IMR-90 (cell line): ENCODE results near the gene SOX21. TPM values are rescaled to one million over a fixed set of nuclear protein-coding genes. Genes with fewer than 3 reads are reported as not detected.

Experiments
- ATAC-seq: fragments of 200-7000 bp; cut with Tn5 transposase; 2 replicates; pipeline ENCODE4 v1.9.1; 2020; ENCODE audit warnings: low read depth, mild to moderate bottlenecking, moderate library complexity
- BruUV-seq: library from RNA; stranded (reverse); fragments of 400-500 nt; replicated peaks from 2 replicates; lab custom pipeline; 2021; lab: Mats Ljungman, UMichigan
- CTCF ChIA-PET: fragments of 300-600 bp; formaldehyde crosslinking; extraction: SDS; loops from one replicate; lab custom pipeline; 2021; ENCODE audit warnings: antibody characterized with exemption; lab: Yijun Ruan, JAX
- POLR2A ChIA-PET: fragments of 300-600 bp; sonication (Branson Sonifier 250); formaldehyde crosslinking; loops from one replicate; lab custom pipeline; 2022; ENCODE audit warnings: antibody characterized with exemption; ENCODE audit not compliant: unreplicated experiment; lab: Charles Lee
- DNase-seq: peaks from one replicate; pipeline ENCODE4 v3.0.0; 2013
- H2AFZ ChIP-seq: replicated peaks from 2 replicates; pipeline ENCODE3; 2013; ENCODE audit warnings: low read length, mild to moderate bottlenecking; ENCODE audit not compliant: poor library complexity
- H2AK5ac ChIP-seq: 2 replicates; pipeline ENCODE4 v1.6.1; 2013; ENCODE audit warnings: low read depth, low read length, inconsistent platforms
- H2AK9ac ChIP-seq: replicated peaks from 2 replicates; pipeline ENCODE3; 2013; ENCODE audit warnings: mild to moderate bottlenecking, low read depth, low read length, moderate library complexity; ENCODE audit not compliant: poor library complexity
- H2BK120ac ChIP-seq: 2 replicates; pipeline ENCODE4 v1.6.1; 2013; ENCODE audit warnings: low read depth, low read length, inconsistent platforms
- H2BK15ac ChIP-seq: 3 replicates; pipeline ENCODE4 v1.6.1; 2013; ENCODE audit warnings: low read depth, low read length, inconsistent platforms
- H2BK20ac ChIP-seq: 2 replicates; pipeline ENCODE4 v1.6.1; 2013; ENCODE audit warnings: low read depth, mild to moderate bottlenecking, inconsistent platforms, low read length, moderate library complexity
- H2BK5ac ChIP-seq: 2 replicates; pipeline ENCODE4 v1.6.1; 2013; ENCODE audit warnings: mild to moderate bottlenecking, low read depth, low read length, inconsistent platforms; ENCODE audit not compliant: poor library complexity, severe bottlenecking
- H3K14ac ChIP-seq: replicated peaks from 2 replicates; pipeline ENCODE4 v1.6.1; 2013; ENCODE audit warnings: low read depth, low read length, inconsistent platforms
- H3K18ac ChIP-seq: 2 replicates; pipeline ENCODE4 v1.6.1; 2013; ENCODE audit warnings: low read depth, low read length, control low read depth
- H3K23ac ChIP-seq: 2 replicates; pipeline ENCODE4 v1.6.1; 2013; ENCODE audit warnings: low read depth, low read length, inconsistent platforms
- H3K27ac ChIP-seq: 2 replicates; pipeline ENCODE4 v1.5.1; 2013; ENCODE audit warnings: mild to moderate bottlenecking, control low read depth, low read length; ENCODE audit not compliant: insufficient read depth
- H3K27me3 ChIP-seq: 2 replicates; pipeline ENCODE4 v1.6.1; 2013; ENCODE audit warnings: low read length; ENCODE audit not compliant: control insufficient read depth, insufficient read depth
- H3K36me3 ChIP-seq: 2 replicates; pipeline ENCODE4 v1.6.1; 2013; ENCODE audit warnings: low read length, mixed read lengths; ENCODE audit not compliant: control insufficient read depth, insufficient read depth
- H3K4ac ChIP-seq: 2 replicates; pipeline ENCODE4 v1.6.1; 2013; ENCODE audit warnings: low read depth, low read length, inconsistent platforms
- H3K4me1 ChIP-seq: 2 replicates; pipeline ENCODE4 v1.6.1; 2013; ENCODE audit warnings: low read length, mixed read lengths; ENCODE audit not compliant: control insufficient read depth, insufficient read depth
- H3K4me2 ChIP-seq: 2 replicates; pipeline ENCODE4 v1.6.1; 2013; ENCODE audit warnings: low read depth, mild to moderate bottlenecking, control low read depth, low read length, moderate library complexity
- H3K4me3 ChIP-seq: 2 replicates; pipeline ENCODE4 v1.5.1; 2013; ENCODE audit warnings: low read depth, mild to moderate bottlenecking, control low read depth, low read length, moderate library complexity; ENCODE audit not compliant: insufficient read depth
- H3K56ac ChIP-seq: 2 replicates; pipeline ENCODE4 v1.6.1; 2013; ENCODE audit warnings: low read length, inconsistent platforms; ENCODE audit not compliant: insufficient read depth; ENCODE audit errors: extremely low read depth
- H3K79me1 ChIP-seq, 2 experiments: 2 replicates each; pipeline ENCODE4 v1.6.1; 2013; ENCODE audit warnings: low read length in 2 of 2, inconsistent platforms in 1 of 2, low read depth in 1 of 2
- H3K9ac ChIP-seq: 2 replicates; pipeline ENCODE4 v1.6.1; 2013; ENCODE audit warnings: low read depth, low read length, control low read depth
- H3K9me1 ChIP-seq: 2 replicates; pipeline ENCODE4 v1.6.1; 2013; ENCODE audit warnings: low read length, inconsistent platforms; ENCODE audit not compliant: insufficient read depth
- H3K9me3 ChIP-seq: 2 replicates; pipeline ENCODE4 v1.6.1; 2013; ENCODE audit warnings: low read length; ENCODE audit not compliant: control insufficient read depth, insufficient read depth
- H4K20me1 ChIP-seq: 2 replicates; pipeline ENCODE4 v1.6.1; 2013; ENCODE audit warnings: low read length, inconsistent platforms; ENCODE audit not compliant: insufficient read depth
- H4K5ac ChIP-seq: 2 replicates; pipeline ENCODE4 v1.6.1; 2013; ENCODE audit warnings: mild to moderate bottlenecking, low read depth, low read length, control low read depth
- H4K8ac ChIP-seq, 2 experiments: 2 replicates each; pipeline ENCODE4 v1.6.1; 2013; ENCODE audit warnings: low read depth in 2 of 2, low read length in 2 of 2, control low read depth in 1 of 2, inconsistent platforms in 1 of 2
- H4K91ac ChIP-seq: 2 replicates; pipeline ENCODE4 v1.6.1; 2013; ENCODE audit warnings: low read depth, low read length, inconsistent platforms; ENCODE audit not compliant: insufficient read depth
- BHLHE40 ChIP-seq: fragments of 150-350 bp; IDR thresholded peaks from 2 replicates; pipeline ENCODE4 v1.6.1; 2016; ENCODE audit warnings: mild to moderate bottlenecking, low read depth, low read length
- CEBPB ChIP-seq: IDR thresholded peaks from 2 replicates; pipeline ENCODE4 v1.6.1; 2012; ENCODE audit warnings: low read depth, low read length, improper control_type of control experiment
- CHD1 ChIP-seq: IDR thresholded peaks from 2 replicates; pipeline ENCODE4 v1.6.1; 2012; ENCODE audit warnings: low read depth, low read length, improper control_type of control experiment
- FOS ChIP-seq: fragments of 150-350 bp; IDR thresholded peaks from 2 replicates; pipeline ENCODE4 v1.6.1; 2016; ENCODE audit warnings: low read depth, low read length
- MAFK ChIP-seq: IDR thresholded peaks from 2 replicates; pipeline ENCODE4 v1.6.1; 2012; ENCODE audit warnings: low read depth, low read length, improper control_type of control experiment
- MAZ ChIP-seq: IDR thresholded peaks from 2 replicates; pipeline ENCODE4 v1.6.1; 2012; ENCODE audit warnings: low read depth, mild to moderate bottlenecking, low read length, improper control_type of control experiment, moderate library complexity, borderline replicate concordance
- MXI1 ChIP-seq: IDR thresholded peaks from 2 replicates; pipeline ENCODE4 v1.6.1; 2012; ENCODE audit warnings: low read depth, mild to moderate bottlenecking, low read length, moderate library complexity, borderline replicate concordance
- NFE2L2 ChIP-seq: fragments of 150-350 bp; IDR thresholded peaks from 2 replicates; pipeline ENCODE4 v1.6.1; 2016; ENCODE audit warnings: low read depth, mild to moderate bottlenecking, low read length
- POLR2A ChIP-seq: IDR thresholded peaks from 2 replicates; pipeline ENCODE4 v1.6.1; 2012; ENCODE audit warnings: mild to moderate bottlenecking, low read depth, low read length
- RAD21 ChIP-seq: IDR thresholded peaks from 2 replicates; pipeline ENCODE4 v1.6.1; 2012; ENCODE audit warnings: low read length, improper control_type of control experiment
- RCOR1 ChIP-seq: IDR thresholded peaks from 2 replicates; pipeline ENCODE4 v1.6.1; 2012; ENCODE audit warnings: mild to moderate bottlenecking, low read length, improper control_type of control experiment; ENCODE audit not compliant: insufficient replicate concordance
- RFX5 ChIP-seq: IDR thresholded peaks from 2 replicates; pipeline ENCODE4 v1.8.0; 2012; ENCODE audit warnings: low read depth, mild to moderate bottlenecking, low read length, moderate library complexity
- WGBS, 2 experiments: methylation state at CpG; one replicate each; pipeline versions ENCODE4 v1.1.5 to v1.1.7; 2013; ENCODE audit warnings: missing lambda C conversion rate in 2 of 2; ENCODE audit not compliant: insufficient read length in 1 of 2; ENCODE audit errors: extremely low coverage in 2 of 2; 5-methylcytosine and 5-hydroxymethylcytosine counted together
- dilution Hi-C: fragments of 300-500 bp; cut with HindIII; formaldehyde crosslinking; loops from one replicate; pipeline ENCODE4 v1.14.3; 2018; ENCODE audit warnings: low sequenced_read_pairs; ENCODE audit not compliant: unreplicated experiment
- in situ Hi-C: fragments of 300-500 bp; cut with MboI; formaldehyde crosslinking; loops from 3 replicates; pipeline ENCODE4 v1.14.3; 2019; ENCODE audit warnings: low sequenced_read_pairs, inconsistent platforms, mixed read lengths
- intact Hi-C: fragments of 100-400 bp; cut with micrococcal nuclease; formaldehyde crosslinking; loops from 2 replicates; pipeline ENCODE4 v1.10.0; 2022
- polyA plus RNA-seq, 3 experiments: library from polyadenylated mRNA; depleted of rRNA; stranded (reverse); fragments of >200 nt; gene quantifications; 2 replicates each; pipeline ENCODE4 v1.2.3, GENCODE V29; 2012; ENCODE audit warnings: low replicate concordance in 1 of 3
- total RNA-seq: library from RNA; depleted of rRNA; stranded (reverse); fragments of >200 nt; gene quantifications from 2 replicates; pipeline ENCODE4 v1.2.3, GENCODE V29; 2012
- TF ChIP-seq, protein P1 (sequence below): fragments of 150-350 bp; IDR thresholded peaks from 2 replicates; pipeline ENCODE4 v1.6.1; 2017; ENCODE audit warnings: mild to moderate bottlenecking, antibody characterized with exemption, low read length, low read depth
- TF ChIP-seq, protein P2 (sequence below): conservative IDR thresholded peaks from 2 replicates; pipeline ENCODE4 v1.5.1; 2012; ENCODE audit warnings: mild to moderate bottlenecking, low read depth, low read length, improper control_type of control experiment

SOX21 gene
- total and polyA plus RNA-seq, 2 of the 4 experiments (the other 2 are of a cell fraction): not detected

DNA sequence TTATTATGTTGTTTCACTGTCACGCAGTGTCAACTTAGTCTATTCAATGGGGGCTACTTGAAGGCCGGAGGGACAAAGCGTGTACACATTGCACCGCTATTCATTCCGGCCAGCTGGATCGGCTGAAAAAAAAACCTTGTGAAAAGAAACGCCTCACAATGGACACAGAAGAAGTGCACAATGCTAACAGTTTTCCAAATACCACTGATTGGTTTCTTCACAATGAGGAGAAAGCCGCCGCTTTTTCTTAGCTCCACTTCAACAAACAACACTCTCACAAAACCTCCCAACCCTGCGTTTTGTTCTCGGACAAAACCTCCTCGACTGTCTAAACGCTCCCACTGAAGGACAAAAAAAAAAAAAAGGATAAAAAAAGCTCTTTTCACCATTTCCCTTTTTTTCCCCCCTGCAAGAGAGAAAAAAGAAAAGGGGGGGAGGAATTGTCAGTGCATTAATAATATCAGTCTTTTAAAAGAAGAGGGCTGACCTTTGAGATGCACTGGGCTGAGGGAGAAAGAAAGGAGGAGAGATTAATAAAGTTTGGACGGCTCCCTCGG is 5.4 kb downstream of the SOX21 start:
- Histone ChIP-seq H3K18ac (no peak overlapping the region), H2AK9ac (no peak overlapping the region), H3K4ac (no peak overlapping the region), H2BK120ac (no peak overlapping the region), H3K9me3 (peaks cover 16% of the 10 kb centered on the region), H3K56ac (no peak overlapping the region), H2AFZ (no peak overlapping the region), H3K4me3 (no peak overlapping the region), H3K23ac (no peak overlapping the region), H3K79me1 (no peaks in the 10 kb centered on the region), H3K9me1 (no peaks in the 10 kb centered on the region), H3K14ac (no peak overlapping the region), H3K36me3 (no peaks in the 10 kb centered on the region), H4K8ac (no peak overlapping the region), H3K27ac (no peak overlapping the region), H4K20me1 (0 out of 2 replicates have a peak, but pooled peaks cover 8% of the 10 kb centered on the region), H2BK5ac (no peak overlapping the region), H2BK20ac (no peak overlapping the region), H3K4me1 (peaks cover 3% of the 10 kb centered on the region; the same call in 1 of the 2 replicates), H4K91ac (no peak overlapping the region), H2AK5ac (no peak overlapping the region), H2BK15ac (no peak overlapping the region), H4K5ac (no peak overlapping the region), H3K4me2 (no peak overlapping the region), H3K9ac (no peak overlapping the region), H3K27me3 (peaks cover 93% of the 10 kb centered on the region)
- 10% methylated on average over 7 of the region's 15 CpGs; no CpG with 5 or more reads in 1 of the 2 experiments for WGBS, 2 experiments
- intact Hi-C loops (loop anchor here (5.0 kb wide), 1 partner anchor 85 kb away; no protein-coding TSS in a partner anchor), dilution Hi-C loops (no loop called here), in situ Hi-C loops (no loop called here)
- POLR2A ChIA-PET: no interaction called here
- TF ChIP-seq POLR2A: no peak
- no peak for TF ChIP-seq RAD21
- no peak for TF ChIP-seq MXI1
- no peak for TF ChIP-seq MAZ
- TF ChIP-seq RCOR1: no peak
- TF ChIP-seq NFE2L2: no peak
- TF ChIP-seq BHLHE40: no peak
- TF ChIP-seq, protein P1, sequence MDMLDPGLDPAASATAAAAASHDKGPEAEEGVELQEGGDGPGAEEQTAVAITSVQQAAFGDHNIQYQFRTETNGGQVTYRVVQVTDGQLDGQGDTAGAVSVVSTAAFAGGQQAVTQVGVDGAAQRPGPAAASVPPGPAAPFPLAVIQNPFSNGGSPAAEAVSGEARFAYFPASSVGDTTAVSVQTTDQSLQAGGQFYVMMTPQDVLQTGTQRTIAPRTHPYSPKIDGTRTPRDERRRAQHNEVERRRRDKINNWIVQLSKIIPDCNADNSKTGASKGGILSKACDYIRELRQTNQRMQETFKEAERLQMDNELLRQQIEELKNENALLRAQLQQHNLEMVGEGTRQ: no peak
- TF ChIP-seq MAFK: no peak
- TF ChIP-seq, protein P2, sequence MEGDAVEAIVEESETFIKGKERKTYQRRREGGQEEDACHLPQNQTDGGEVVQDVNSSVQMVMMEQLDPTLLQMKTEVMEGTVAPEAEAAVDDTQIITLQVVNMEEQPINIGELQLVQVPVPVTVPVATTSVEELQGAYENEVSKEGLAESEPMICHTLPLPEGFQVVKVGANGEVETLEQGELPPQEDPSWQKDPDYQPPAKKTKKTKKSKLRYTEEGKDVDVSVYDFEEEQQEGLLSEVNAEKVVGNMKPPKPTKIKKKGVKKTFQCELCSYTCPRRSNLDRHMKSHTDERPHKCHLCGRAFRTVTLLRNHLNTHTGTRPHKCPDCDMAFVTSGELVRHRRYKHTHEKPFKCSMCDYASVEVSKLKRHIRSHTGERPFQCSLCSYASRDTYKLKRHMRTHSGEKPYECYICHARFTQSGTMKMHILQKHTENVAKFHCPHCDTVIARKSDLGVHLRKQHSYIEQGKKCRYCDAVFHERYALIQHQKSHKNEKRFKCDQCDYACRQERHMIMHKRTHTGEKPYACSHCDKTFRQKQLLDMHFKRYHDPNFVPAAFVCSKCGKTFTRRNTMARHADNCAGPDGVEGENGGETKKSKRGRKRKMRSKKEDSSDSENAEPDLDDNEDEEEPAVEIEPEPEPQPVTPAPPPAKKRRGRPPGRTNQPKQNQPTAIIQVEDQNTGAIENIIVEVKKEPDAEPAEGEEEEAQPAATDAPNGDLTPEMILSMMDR: no peak
- no peak for TF ChIP-seq CEBPB
- no peak for TF ChIP-seq RFX5
- TF ChIP-seq FOS: no peak
- TF ChIP-seq CHD1: no peak
- DNase-seq (no peak), ATAC-seq (no peak)
- BruUV-seq: no TSS peak
- CTCF ChIA-PET: no interaction called here
